NK-92 (cell line): ENCODE measurements around the gene VIPR2.
"Not testable (repeated sequence)": the region's sequence is repeated elsewhere in the genome, so short reads cannot be mapped to it uniquely, and the experiment has no call there.

Experiments
- DNase-seq: peaks from one replicate; lab custom pipeline; 2025; ENCODE audit not compliant: unreplicated experiment; lab: John Stamatoyannopoulos, UW

VIPR2 gene

GRCh38 chr7:159140170-159140910 lies 4.3 kb downstream of the VIPR2 start:
- DNase-seq, result no peak

- DNase-seq, result no peak
Observed at GRCh38 chr7:159139639-159140038, 5.0 kb downstream of the VIPR2 start.

- no peak for DNase-seq
Observed at GRCh38 chr7:159139202-159139601, 5.5 kb downstream of the VIPR2 start.

- DNase-seq, result no peak
Observed at GRCh38 chr7:159138508-159138907, 6.2 kb downstream of the VIPR2 start.

GRCh38 chr7:159137906-159138305 lies 6.8 kb downstream of the VIPR2 start:
- no peak for DNase-seq

DNA sequence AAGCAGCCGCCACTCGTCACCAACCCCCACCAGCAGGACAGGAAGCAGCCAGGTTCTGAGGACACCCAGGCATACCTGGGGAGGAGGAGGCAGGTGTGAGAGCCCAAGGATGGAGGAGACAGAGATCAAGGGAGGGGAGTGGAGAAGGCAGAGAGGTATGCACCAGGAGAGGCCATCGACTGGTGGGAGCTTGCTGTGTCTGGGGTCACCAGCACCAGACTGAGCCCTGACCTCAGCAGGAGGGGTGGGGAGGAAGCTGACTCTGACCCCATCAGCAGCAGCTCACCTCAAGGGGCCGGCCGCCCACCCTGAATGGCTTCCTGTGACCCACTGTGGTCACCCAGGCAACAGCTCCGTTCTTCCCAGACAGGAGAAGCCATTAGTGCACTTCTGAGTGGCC lies 7.8 kb downstream of the VIPR2 start:
- DNase-seq, result no peak

GRCh38 chr7:159136442-159136841 lies 8.2 kb downstream of the VIPR2 start:
- DNase-seq, result no peak

- DNase-seq, result no peak
Observed at GRCh38 chr7:159136013-159136412, 8.7 kb downstream of the VIPR2 start.

DNA sequence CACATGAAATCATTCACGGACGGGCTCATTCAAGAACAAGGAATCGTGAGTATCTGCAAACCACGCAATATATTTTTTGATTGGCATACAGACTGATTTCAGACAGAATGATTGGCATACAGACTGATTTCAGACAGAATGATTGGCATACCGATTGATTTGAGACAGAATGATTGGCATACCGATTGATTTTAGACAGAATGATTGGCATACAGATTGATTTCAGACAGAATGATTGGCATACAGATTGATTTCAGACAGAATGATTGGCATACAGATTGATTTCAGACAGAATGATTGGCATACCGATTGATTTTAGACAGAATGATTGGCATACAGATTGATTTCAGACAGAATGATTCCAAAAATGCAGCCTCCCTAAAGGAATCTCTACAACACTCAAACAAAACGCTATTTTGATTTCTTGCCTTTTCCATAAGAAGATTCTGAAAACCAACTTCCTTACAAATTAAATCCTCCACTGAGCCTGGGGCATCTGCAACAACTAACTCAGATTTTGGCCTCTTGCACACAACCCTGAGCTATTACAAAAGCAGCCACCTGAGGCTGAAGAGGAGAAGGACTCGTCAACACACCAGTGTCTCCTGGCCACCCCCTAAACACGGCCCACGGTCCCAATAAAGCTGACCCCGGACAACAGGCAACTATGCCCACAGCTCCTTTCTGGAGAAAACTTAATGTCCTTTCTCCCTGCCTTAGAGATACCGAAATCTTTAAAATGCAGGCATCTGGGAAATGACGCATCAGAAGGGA lies 11.8 kb downstream of the VIPR2 start:
- DNase-seq, result not testable (repeated sequence)

GRCh38 chr7:159130820-159131219 lies 13.8 kb downstream of the VIPR2 start:
- DNase-seq, result no peak

- no peak for DNase-seq
Observed at GRCh38 chr7:159130199-159130775, 14.4 kb downstream of the VIPR2 start.

GRCh38 chr7:159128767-159129166 lies 15.9 kb downstream of the VIPR2 start:
- DNase-seq, result no peak

DNA sequence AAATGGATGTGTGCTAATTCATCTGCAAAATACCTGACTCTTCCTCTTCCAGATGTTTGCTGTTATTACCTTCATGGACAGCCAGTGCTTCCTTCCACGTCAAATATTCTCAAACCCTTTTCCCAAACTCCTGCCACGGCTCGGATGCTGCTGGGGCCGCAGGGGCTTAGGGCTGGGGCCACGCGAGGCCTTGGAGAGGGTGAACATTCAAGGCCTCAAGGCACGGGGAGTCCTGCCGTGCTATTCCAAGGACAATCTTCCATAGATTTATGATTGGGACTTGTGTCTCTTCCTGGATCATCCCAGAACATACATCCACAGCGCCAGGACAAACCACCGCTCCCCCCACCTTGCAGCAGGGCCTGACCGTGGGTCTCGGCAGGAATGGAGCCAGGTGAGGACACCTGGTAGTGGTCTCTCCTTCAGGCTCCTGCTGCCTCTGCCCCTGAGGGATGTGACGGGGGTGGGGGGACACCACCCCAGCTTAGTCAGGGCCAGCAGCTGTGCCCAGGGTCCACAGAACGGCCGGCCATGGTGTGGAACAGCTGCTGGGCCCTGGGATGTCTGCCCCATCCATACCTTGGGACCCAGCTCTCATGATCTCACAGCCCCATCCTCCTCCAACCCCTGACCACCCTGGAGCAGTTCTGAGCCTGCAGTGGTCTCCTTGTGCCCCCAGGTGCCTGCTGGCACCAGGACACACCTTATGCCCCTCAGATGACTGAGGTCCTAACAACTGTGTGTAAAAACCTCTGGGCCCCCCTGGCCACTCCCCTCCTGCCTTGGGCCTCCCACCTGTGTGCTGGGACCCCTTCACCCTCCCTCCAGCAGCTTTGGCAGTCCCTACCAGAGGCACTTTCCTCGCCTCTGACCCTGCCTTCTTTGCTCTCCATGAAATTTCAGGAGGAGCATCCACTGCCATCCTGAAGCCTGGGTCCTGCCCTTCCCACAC lies 16.7 kb downstream of the VIPR2 start:
- no peak for DNase-seq

DNA sequence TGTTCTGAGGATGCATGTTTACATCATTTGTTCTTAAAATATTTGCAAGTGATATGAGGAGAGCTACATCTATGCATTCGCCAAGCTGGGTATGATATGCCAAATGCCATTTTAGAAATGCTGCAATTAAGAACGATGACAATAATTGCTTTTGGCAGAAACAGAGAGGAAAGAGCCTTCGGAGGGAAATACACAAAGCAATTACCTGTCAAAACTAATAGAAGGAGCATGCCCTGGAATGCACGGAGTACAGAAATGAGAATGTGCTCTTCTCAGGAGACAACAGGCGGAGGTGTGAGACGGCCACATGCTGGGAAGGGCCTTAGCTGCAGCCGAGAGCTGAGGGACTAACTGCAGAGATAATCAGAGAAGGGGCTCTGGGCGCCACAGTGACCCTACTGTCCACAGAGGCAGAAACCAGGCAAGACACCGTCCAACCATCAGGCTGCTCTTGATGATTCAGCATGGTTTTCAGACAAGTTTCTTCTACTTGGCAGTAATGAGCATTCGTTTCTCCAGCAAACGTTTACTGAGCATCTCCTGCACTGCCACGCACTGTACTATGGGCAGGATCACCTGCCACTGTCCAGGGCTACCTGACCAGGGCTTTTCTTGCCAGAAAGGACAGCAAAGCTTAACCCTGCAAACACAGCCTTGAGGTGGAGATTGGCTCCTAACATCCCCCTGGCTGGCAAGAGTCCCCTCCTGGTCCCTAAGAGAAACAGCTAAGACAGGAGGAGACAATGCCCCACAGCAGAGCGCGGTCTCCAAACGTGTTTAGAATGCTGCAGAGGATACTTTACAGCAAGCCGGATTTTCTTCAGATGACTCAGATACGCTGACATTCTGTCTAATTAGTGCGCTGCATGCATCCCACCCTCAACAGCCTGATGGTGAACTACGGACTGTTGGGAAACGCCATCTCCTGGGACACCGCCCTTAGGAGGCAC lies 18.1 kb downstream of the VIPR2 start:
- DNase-seq, result no peak

- no peak for DNase-seq
Observed at GRCh38 chr7:159125955-159126270, 18.8 kb downstream of the VIPR2 start.

DNA sequence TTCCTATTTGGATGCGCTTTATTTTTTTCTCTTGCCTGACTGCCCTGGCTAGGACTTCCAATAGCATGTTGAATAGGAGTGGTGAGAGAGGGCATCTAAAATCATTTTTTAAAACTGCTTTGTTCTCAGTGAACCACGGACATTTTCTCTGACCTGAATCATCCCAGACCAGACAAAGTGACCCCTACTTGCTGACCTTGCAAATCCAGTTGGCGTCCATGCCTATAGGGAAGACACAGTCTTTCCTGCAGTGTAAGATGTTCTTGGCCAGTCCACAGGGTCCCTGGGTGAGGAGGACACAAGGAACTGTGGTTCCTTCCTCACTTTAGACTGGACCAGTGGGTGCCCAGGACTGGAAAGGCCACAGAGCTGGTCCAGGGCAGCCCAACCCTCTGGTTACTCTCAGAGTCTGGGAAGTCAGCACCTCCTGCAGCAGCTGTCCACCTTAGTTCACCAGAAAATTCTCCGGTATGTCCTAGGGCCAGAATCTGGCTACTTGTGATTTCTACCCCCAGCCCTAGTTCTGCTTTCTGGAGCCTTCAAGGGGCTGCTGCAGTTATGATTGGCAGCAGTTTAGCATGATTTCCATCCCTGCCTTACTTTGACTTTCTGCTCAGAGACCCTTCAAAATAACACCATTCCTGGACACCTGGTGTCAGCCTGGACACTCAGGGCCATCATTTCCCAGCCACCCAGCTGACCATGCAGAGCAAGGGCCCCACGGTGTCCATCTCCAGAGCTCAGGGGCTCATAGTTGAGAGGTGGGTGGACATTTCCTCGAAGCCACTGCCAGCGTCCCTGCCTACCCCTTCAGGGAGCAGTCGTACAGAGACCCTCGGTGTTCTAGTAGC lies 19.3 kb downstream of the VIPR2 start:
- no peak for DNase-seq

GRCh38 chr7:159123793-159124192 lies 20.9 kb downstream of the VIPR2 start:
- not testable (repeated sequence) for DNase-seq

DNA sequence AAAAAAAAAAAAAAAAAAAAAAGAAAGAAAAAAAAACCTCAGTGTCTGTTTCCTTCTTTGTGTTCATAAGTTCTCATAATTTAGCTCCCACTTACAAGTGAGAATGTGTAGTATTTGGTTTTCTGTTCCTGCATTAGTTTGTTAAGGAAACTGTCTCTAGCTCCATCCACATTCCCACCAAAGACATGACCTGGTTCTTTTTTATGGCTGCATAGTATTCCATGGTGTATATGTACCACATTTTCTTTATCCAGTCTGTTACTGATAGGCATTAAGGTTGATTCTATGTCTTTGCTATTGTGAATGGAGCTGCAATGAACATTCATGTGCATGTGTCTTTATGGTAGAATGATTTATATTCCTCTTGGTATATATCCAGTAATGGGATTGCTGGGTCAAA lies 21.4 kb downstream of the VIPR2 start:
- not testable (repeated sequence) for DNase-seq

GRCh38 chr7:159122276-159122675 lies 22.4 kb downstream of the VIPR2 start:
- DNase-seq, result no peak
